Measurements from ENCODE around the gene SPAG5.

Gene SPAG5

GRCh38 chr17:28545141-28545503 lies 53.7 kb downstream of the SPAG5 start:
- DNase-seq (ENCODE audit: extremely low read depth in 1 of 2, low read depth in 1 of 2): no peak

- DNase-seq (ENCODE audit: extremely low read depth in 1 of 2, low read depth in 1 of 2): no peak
These were observed 54.3 kb downstream of the SPAG5 start for GRCh38 chr17:28544402-28545140.

GRCh38 chr17:28541439-28541838 lies 57.4 kb downstream of the SPAG5 start:
- no peak for DNase-seq (ENCODE audit: extremely low read depth in 1 of 2, low read depth in 1 of 2)

- DNase-seq (ENCODE audit: extremely low read depth in 1 of 2, low read depth in 1 of 2): no peak
These were observed 58.6 kb downstream of the SPAG5 start for GRCh38 chr17:28540231-28540630.

- DNase-seq (ENCODE audit: extremely low read depth in 1 of 2, low read depth in 1 of 2): no peak
These were observed 60.4 kb downstream of the SPAG5 start for GRCh38 chr17:28538296-28538895.

GRCh38 chr17:28537219-28537610 lies 61.6 kb downstream of the SPAG5 start:
- no peak for DNase-seq (ENCODE audit: extremely low read depth in 1 of 2, low read depth in 1 of 2)

- DNase-seq (ENCODE audit: extremely low read depth in 1 of 2, low read depth in 1 of 2): no peak
These were observed 62.1 kb downstream of the SPAG5 start for GRCh38 chr17:28536532-28537218.

GRCh38 chr17:28534740-28535375 lies 64.0 kb downstream of the SPAG5 start:
- DNase-seq (ENCODE audit: extremely low read depth in 1 of 2, low read depth in 1 of 2): no peak

- no peak for DNase-seq (ENCODE audit: extremely low read depth in 1 of 2, low read depth in 1 of 2)
These were observed 65.6 kb downstream of the SPAG5 start for GRCh38 chr17:28533091-28533807.

GRCh38 chr17:28532050-28532960 lies 66.5 kb downstream of the SPAG5 start:
- DNase-seq (ENCODE audit: extremely low read depth in 1 of 2, low read depth in 1 of 2): no peak

- DNase-seq (ENCODE audit: extremely low read depth in 1 of 2, low read depth in 1 of 2): no peak
These were observed 67.9 kb downstream of the SPAG5 start for GRCh38 chr17:28530926-28531325.

- DNase-seq (ENCODE audit: extremely low read depth in 1 of 2, low read depth in 1 of 2): no peak
These were observed 68.6 kb downstream of the SPAG5 start for GRCh38 chr17:28530250-28530649.

GRCh38 chr17:28529013-28529400 lies 69.8 kb downstream of the SPAG5 start:
- DNase-seq (ENCODE audit: extremely low read depth in 1 of 2, low read depth in 1 of 2): no peak

GRCh38 chr17:28528327-28529012 lies 70.4 kb downstream of the SPAG5 start:
- no peak for DNase-seq (ENCODE audit: extremely low read depth in 1 of 2, low read depth in 1 of 2)

GRCh38 chr17:28527859-28528258 lies 71.0 kb downstream of the SPAG5 start:
- no peak for DNase-seq (ENCODE audit: extremely low read depth in 1 of 2, low read depth in 1 of 2)

Data from stimulated activated CD8-positive, alpha-beta memory T cell treated with anti-CD3 and anti-CD28 coated beads, Interleukin-7, amount 100 ng/mL, for 48 hours (primary cell).